Heart left ventricle (tissue), 13 donors: Measurements from ENCODE around the gene C2CD2.

Experiments used
- CTCF ChIP-seq, 12 donors: fragments of 200-600 bp; sonication (generic) in 4 of 12; IDR thresholded peaks; one replicate each; pipeline versions ENCODE4 v1.5.0 to v1.8.0; 2018 to 2022; ENCODE audit warnings: antibody characterized with exemption in 12 of 12, mild to moderate bottlenecking in 5 of 12
- POLR2A ChIP-seq, 2 donors: fragments of 450-650 bp; IDR thresholded peaks; one replicate each; pipeline ENCODE4 v1.6.1; 2017; ENCODE audit warnings: antibody characterized with exemption in 2 of 2, mild to moderate bottlenecking in 2 of 2, moderate library complexity in 2 of 2
- donor health status: ischemic (EF 13 %, LVEDD 7.1; RV severe dilation, severe dysfunction).
- donor health status: DM: no; HTN: yes; CAD: no.
- donor health status: DM: no; HTN: no; CAD: no.
- donor health status: ischemic (EF 25% LVEDD 6.9; RV normal size, moderate dysfunction).
- donor health status: ischemic (EF 25% LVEDD 5.7; RV mildly dilated, moderate dysfunction).
- donor health status: ischemic (EF 35%, LVEDD 5.7; RV mildly dilated, moderate dysfunction).
- donor health status: nonischemic (EF 11% LVEDD 7.7; RV severe dilation, severe dysfunction).
- donor health status: DM: yes; HTN: yes; CAD: no.
- donor health status: PGD.
- donor health status: ischemic (EF 29% LVEDD 5.4; RV normal size, mild dysfunction).
- donor health status: nonischemic (EF 23%, LVEDD 6.1; RV moderate dilation, normal function).

GRCh38 chr21:41991659-41992058 is 37.8 kb upstream of the C2CD2 start:
- TF ChIP-seq CTCF (IDR thresholded peaks at IDR 0.05) = no peak
- TF ChIP-seq POLR2A (IDR thresholded peaks at IDR 0.05) = no peak
